Measurements from ENCODE around the gene RBM17.
"Not testable (repeated sequence)": the region's sequence is repeated elsewhere in the genome, so short reads cannot be mapped to it uniquely, and the experiment has no call there.

Gene RBM17

GRCh38 chr10:6088721-6089333 lies at the start of gene RBM17:
RBM17 (plus strand) TSS chr10:6089034; CDS start chr10:6097066, 8,032 bp downstream.
- peak; percentile 57 for DNase-seq

GRCh38 chr10:6039711-6040110 lies 49.1 kb upstream of the RBM17 start:
- no peak for DNase-seq

- no peak for DNase-seq
These were observed 48.6 kb upstream of the RBM17 start for GRCh38 chr10:6040205-6040604.

GRCh38 chr10:6043377-6043776 lies 45.5 kb upstream of the RBM17 start:
- not testable (repeated sequence) for DNase-seq

GRCh38 chr10:6044060-6044459 lies 44.8 kb upstream of the RBM17 start:
- DNase-seq, result no peak

GRCh38 chr10:6044751-6045313 lies 44.0 kb upstream of the RBM17 start:
- no peak for DNase-seq

- DNase-seq, result no peak
These were observed 43.5 kb upstream of the RBM17 start for GRCh38 chr10:6045314-6045848.

- no peak for DNase-seq
These were observed 42.7 kb upstream of the RBM17 start for GRCh38 chr10:6045878-6046772.

GRCh38 chr10:6046773-6047611 lies 41.8 kb upstream of the RBM17 start:
- DNase-seq, result no peak

GRCh38 chr10:6047847-6048246 lies 41.0 kb upstream of the RBM17 start:
- DNase-seq, result no peak

GRCh38 chr10:6048281-6049030 lies 40.4 kb upstream of the RBM17 start:
- no peak for DNase-seq

- DNase-seq, result no peak
These were observed 39.8 kb upstream of the RBM17 start for GRCh38 chr10:6049031-6049400.

- peak; percentile 1 for DNase-seq
These were observed 37.9 kb upstream of the RBM17 start for GRCh38 chr10:6050801-6051445.

GRCh38 chr10:6052247-6053221 lies 36.3 kb upstream of the RBM17 start:
- DNase-seq, result no peak

GRCh38 chr10:6053303-6053702 lies 35.5 kb upstream of the RBM17 start:
- DNase-seq, result no peak

- no peak for DNase-seq
These were observed 34.8 kb upstream of the RBM17 start for GRCh38 chr10:6053816-6054631.

GRCh38 chr10:6054884-6055283 lies 34.0 kb upstream of the RBM17 start:
- no peak for DNase-seq

GRCh38 chr10:6055929-6056328 lies 32.9 kb upstream of the RBM17 start:
- DNase-seq, result no peak

GRCh38 chr10:6056411-6057135 lies 32.3 kb upstream of the RBM17 start:
- DNase-seq, result no peak
